ENCODE measurements around the gene CNTFR.

DNA sequence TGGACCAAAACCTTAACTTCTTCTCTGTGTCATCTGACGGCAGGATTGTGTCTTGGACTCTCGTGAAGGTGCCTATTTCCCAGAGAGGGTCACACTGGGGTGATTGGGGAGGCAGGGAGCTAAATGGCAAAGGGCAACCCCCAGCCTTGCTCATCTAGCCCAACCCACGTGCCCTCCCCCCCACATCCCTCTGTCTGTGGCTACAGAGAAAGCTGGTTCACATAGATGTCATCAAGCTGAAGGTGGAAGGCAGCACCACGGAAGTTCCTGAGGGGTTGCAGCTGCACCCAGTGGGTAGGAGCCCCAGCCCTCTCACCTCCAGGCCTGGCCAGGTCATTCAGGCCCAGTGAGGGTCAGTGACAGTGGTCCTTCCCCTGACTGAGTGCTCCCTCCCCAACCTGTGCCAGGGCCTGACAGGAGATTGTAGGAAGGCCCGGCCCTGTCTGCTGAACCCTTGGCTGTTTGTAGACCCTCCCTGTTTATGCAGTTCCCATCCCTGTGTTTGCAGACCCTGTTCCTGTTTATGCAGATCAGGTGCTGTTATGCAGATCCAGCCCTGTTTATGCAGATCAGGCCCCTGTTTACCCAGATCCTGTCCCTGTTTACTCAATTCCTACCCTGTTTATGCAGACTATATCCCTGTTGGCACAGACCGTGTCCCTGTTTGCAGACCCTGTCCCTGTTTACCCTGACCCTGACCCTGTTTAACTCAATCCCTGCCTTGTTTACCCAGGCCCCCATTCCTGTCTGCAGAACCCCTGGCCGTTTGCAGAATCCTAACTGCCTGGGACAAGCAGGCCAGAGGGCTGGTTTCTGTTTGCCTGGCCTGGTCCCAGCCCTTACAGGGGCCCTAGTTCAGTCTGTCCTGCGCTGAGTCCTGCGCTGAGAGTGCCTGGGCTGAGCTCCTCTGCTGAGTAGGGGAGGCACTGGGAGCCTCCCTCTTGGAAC, 77.1 kb downstream of the CNTFR start:
- TF ChIP-seq EZH2 (IDR thresholded peaks at IDR 0.05; ENCODE audit: insufficient read depth, poor library complexity, severe bottlenecking): no peak
- TF ChIP-seq EZH2phosphoT487 (IDR thresholded peaks at IDR 0.05; ENCODE audit: insufficient read depth, low read depth): no peak
